NCI-H82 treated with DMSO at 0.1 percent for 48 hours (cell line): ENCODE measurements around the gene SLC30A4.
"Not testable (repeated sequence)": the region's sequence is repeated elsewhere in the genome, so short reads cannot be mapped to it uniquely, and the experiment has no call there.

Source experiments
- DNase-seq: peaks from one replicate; lab custom pipeline; 2025; ENCODE audit not compliant: unreplicated experiment; lab: John Stamatoyannopoulos, UW

Gene SLC30A4

GRCh38 chr15:45522328-45523165 is at the start of gene SLC30A4:
Gene SLC30A4 (minus strand): TSS chr15:45522755. CDS start chr15:45522354, 401 bp downstream.
- no peak for DNase-seq

GRCh38 chr15:45555934-45556608 is 33.5 kb upstream of the SLC30A4 start:
- no peak for DNase-seq

- no peak for DNase-seq
Measured at GRCh38 chr15:45551676-45552075, 29.1 kb upstream of the SLC30A4 start.

GRCh38 chr15:45550436-45550835 is 27.9 kb upstream of the SLC30A4 start:
- DNase-seq, result no peak

- DNase-seq, result no peak
Measured at GRCh38 chr15:45549541-45550220, 27.1 kb upstream of the SLC30A4 start.

- no peak for DNase-seq
Measured at GRCh38 chr15:45548753-45549520, 26.4 kb upstream of the SLC30A4 start.

GRCh38 chr15:45546789-45547188 is 24.2 kb upstream of the SLC30A4 start:
- no peak for DNase-seq

GRCh38 chr15:45544266-45545023 is 21.9 kb upstream of the SLC30A4 start:
- no peak for DNase-seq

GRCh38 chr15:45543051-45543450 is 20.5 kb upstream of the SLC30A4 start:
- DNase-seq, result no peak

- DNase-seq, result no peak
Measured at GRCh38 chr15:45540531-45540930, 18.0 kb upstream of the SLC30A4 start.

- DNase-seq, result no peak
Measured at GRCh38 chr15:45539680-45540079, 17.1 kb upstream of the SLC30A4 start.

- no peak for DNase-seq
Measured at GRCh38 chr15:45536934-45537333, 14.4 kb upstream of the SLC30A4 start.

GRCh38 chr15:45535486-45536042 is 13.0 kb upstream of the SLC30A4 start:
- DNase-seq, result no peak

GRCh38 chr15:45534821-45535220 is 12.3 kb upstream of the SLC30A4 start:
- DNase-seq, result no peak

GRCh38 chr15:45532892-45533291 is 10.3 kb upstream of the SLC30A4 start:
- DNase-seq, result not testable (repeated sequence)

GRCh38 chr15:45529613-45530012 is 7.1 kb upstream of the SLC30A4 start:
- no peak for DNase-seq

- no peak for DNase-seq
Measured at GRCh38 chr15:45527086-45527485, 4.5 kb upstream of the SLC30A4 start.

- DNase-seq, result no peak
Measured at GRCh38 chr15:45523166-45523460, 558 bp upstream of the SLC30A4 start.

- DNase-seq, result no peak
Measured at GRCh38 chr15:45521596-45522327, 793 bp downstream of the SLC30A4 start.
